ENCODE measurements around the gene AKIRIN1.
A peak's percentile ranks its signal among the peaks of the same experiment; 100 is the strongest.

DNA sequence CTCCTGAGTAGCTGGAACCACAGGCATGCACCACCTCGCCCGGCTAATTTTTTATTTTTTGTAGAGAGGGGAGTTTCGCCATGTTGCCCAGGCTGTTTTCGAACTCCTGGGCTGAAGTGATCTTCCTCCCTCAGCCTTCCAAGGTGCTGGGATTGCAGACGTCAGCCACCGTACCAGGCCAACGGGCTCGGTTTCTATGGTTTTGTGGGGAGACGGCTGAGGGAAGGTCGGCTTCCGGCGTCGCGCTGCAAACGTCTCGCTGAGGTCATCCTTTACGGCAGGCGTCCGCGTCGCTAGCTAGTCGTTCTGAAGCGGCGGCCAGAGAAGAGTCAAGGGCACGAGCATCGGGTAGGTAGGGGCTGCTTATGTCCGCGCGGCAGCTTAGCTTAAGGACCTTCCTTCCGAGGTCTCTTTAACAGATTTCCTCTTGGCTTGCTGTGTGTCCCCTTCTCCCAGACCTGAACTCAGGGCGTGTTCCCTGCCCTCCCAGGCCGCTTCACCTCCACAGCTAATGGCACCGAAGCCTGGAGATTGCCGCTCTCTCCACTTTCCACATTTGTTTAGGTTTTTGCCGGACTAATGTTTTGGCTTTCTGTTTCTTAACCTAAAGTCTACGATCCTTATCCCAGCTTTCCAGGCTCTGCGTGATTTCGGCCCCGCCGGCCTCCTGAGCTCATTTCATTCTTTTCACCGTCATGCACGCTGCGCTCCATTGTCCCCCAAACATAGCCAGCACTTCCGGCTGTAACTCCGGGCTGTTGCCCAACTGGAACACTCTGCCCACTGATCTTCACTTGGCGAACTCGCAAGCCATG, 35.2 kb downstream of the AKIRIN1 start, which contains the start of gene NDUFS5:
- TF ChIP-seq CEBPB (IDR thresholded peaks at IDR 0.05; ENCODE audit: low read depth) (no peak), POLR2AphosphoS5 (IDR thresholded peaks at IDR 0.05; ENCODE audit: low read depth, low read length) (peak; percentile 98), EZH2phosphoT487 (IDR thresholded peaks at IDR 0.05; ENCODE audit: borderline replicate concordance) (no peak), SIN3A (IDR thresholded peaks at IDR 0.05; ENCODE audit: low read depth) (peak; percentile 80; the same call in 1 of the 2 replicates), EZH2 (IDR thresholded peaks at IDR 0.05) (no peak), FOSL1 (IDR thresholded peaks at IDR 0.05; ENCODE audit: low read depth) (no peak)
- TF ChIP-seq, protein P1, sequence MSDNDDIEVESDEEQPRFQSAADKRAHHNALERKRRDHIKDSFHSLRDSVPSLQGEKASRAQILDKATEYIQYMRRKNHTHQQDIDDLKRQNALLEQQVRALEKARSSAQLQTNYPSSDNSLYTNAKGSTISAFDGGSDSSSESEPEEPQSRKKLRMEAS (IDR thresholded peaks at IDR 0.05), result peak; percentile 49; the same call in 1 of the 2 replicates
- TF ChIP-seq, protein P2, sequence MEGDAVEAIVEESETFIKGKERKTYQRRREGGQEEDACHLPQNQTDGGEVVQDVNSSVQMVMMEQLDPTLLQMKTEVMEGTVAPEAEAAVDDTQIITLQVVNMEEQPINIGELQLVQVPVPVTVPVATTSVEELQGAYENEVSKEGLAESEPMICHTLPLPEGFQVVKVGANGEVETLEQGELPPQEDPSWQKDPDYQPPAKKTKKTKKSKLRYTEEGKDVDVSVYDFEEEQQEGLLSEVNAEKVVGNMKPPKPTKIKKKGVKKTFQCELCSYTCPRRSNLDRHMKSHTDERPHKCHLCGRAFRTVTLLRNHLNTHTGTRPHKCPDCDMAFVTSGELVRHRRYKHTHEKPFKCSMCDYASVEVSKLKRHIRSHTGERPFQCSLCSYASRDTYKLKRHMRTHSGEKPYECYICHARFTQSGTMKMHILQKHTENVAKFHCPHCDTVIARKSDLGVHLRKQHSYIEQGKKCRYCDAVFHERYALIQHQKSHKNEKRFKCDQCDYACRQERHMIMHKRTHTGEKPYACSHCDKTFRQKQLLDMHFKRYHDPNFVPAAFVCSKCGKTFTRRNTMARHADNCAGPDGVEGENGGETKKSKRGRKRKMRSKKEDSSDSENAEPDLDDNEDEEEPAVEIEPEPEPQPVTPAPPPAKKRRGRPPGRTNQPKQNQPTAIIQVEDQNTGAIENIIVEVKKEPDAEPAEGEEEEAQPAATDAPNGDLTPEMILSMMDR (IDR thresholded peaks at IDR 0.05 in 2 of 3, conservative IDR thresholded peaks at IDR 0.05 in 1 of 3; ENCODE audit: borderline replicate concordance in 1 of 3, insufficient read depth in 1 of 3, low read depth in 2 of 3, low read length in 2 of 3), result no peak
